ENCODE data around the gene ZNF77.

DNA sequence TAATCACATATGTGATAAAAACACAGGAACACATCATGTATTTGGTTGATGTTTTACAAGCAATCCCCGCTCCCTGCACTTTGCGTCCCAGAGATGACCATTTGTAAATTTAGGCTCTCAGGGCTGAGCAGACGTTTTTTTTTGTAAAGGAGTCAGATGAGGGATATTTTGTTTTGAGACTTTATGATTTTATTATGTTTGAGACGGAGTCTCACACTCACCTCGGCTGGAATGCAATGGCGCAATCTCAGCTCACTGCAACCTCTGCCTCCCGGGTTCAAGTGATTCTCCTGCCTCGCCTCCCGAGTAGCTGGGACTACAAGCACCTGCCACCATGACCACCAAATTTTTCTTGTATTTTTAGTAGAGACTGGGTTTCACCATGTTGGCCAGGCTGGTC lies 34.0 kb upstream of the ZNF77 start:
- TF ChIP-seq, protein P1, sequence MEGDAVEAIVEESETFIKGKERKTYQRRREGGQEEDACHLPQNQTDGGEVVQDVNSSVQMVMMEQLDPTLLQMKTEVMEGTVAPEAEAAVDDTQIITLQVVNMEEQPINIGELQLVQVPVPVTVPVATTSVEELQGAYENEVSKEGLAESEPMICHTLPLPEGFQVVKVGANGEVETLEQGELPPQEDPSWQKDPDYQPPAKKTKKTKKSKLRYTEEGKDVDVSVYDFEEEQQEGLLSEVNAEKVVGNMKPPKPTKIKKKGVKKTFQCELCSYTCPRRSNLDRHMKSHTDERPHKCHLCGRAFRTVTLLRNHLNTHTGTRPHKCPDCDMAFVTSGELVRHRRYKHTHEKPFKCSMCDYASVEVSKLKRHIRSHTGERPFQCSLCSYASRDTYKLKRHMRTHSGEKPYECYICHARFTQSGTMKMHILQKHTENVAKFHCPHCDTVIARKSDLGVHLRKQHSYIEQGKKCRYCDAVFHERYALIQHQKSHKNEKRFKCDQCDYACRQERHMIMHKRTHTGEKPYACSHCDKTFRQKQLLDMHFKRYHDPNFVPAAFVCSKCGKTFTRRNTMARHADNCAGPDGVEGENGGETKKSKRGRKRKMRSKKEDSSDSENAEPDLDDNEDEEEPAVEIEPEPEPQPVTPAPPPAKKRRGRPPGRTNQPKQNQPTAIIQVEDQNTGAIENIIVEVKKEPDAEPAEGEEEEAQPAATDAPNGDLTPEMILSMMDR (IDR thresholded peaks at IDR 0.05) = no peak
- TF ChIP-seq POLR2A (IDR thresholded peaks at IDR 0.05) = no peak
- no peak for TF ChIP-seq POLR2AphosphoS5 (IDR thresholded peaks at IDR 0.05)
